GM19455 (cell line): ENCODE results near the gene ZNF789.
A peak's percentile ranks its signal among the peaks of the same experiment; 100 is the strongest.
"Not testable (repeated sequence)": the region's sequence is repeated elsewhere in the genome, so short reads cannot be mapped to it uniquely, and the experiment has no call there.

Source experiments
- ATAC-seq: cut with Tn5 transposase; IDR thresholded peaks from one replicate; pipeline ENCODE4 v1.9.1; 2021; ENCODE audit not compliant: unreplicated experiment

The ZNF789 gene

GRCh38 chr7:99501236-99501635 is 28.5 kb downstream of the ZNF789 start:
- ATAC-seq = not testable (repeated sequence)

- no peak for ATAC-seq
Measured at GRCh38 chr7:99504281-99504602, 31.6 kb downstream of the ZNF789 start.

GRCh38 chr7:99504603-99505323 is 32.1 kb downstream of the ZNF789 start, which contains the start of gene ZKSCAN5:
Gene ZKSCAN5, plus strand, starts transcription at chr7:99504662. Its CDS starts 1,383 bp downstream, at chr7:99506045.
- ATAC-seq = peak; percentile 79

- peak; percentile 2 for ATAC-seq
Measured at GRCh38 chr7:99505324-99505662, 32.6 kb downstream of the ZNF789 start.

- ATAC-seq = no peak
Measured at GRCh38 chr7:99514050-99514449, 41.4 kb downstream of the ZNF789 start.

GRCh38 chr7:99521399-99521798 is 48.7 kb downstream of the ZNF789 start:
- ATAC-seq = no peak

- ATAC-seq = no peak
Measured at GRCh38 chr7:99525713-99526440, 53.2 kb downstream of the ZNF789 start.

GRCh38 chr7:99531354-99531765 is 58.7 kb downstream of the ZNF789 start:
- no peak for ATAC-seq

- ATAC-seq = no peak
Measured at GRCh38 chr7:99535667-99536066, 63.0 kb downstream of the ZNF789 start.
